Activated CD8-positive, alpha-beta T cell treated with anti-CD3 and anti-CD28 coated beads, Interleukin-2, amount 10 ng/mL, durations not matched to agents 7 days and 5 days (primary cell): ENCODE results near the gene CPA4. TPM values are rescaled to one million over a fixed set of nuclear protein-coding genes. Genes with fewer than 3 reads are reported as not detected.

Experiments
- ATAC-seq: fragments of 150-1000 bp; cut with Tn5 transposase; one replicate; pipeline ENCODE4 v1.10.0; 2021; ENCODE audit warnings: moderate library complexity
- CTCF ChIA-PET: fragments of 350-600 bp; sonication (Branson Sonifier 250); formaldehyde crosslinking; loops from one replicate; lab custom pipeline; 2021; ENCODE audit warnings: antibody characterized with exemption; lab: Charles Lee
- POLR2A ChIA-PET: fragments of 350-600 bp; sonication (Branson Sonifier 250); formaldehyde crosslinking; loops from one replicate; lab custom pipeline; 2021; ENCODE audit warnings: antibody characterized with exemption; lab: Charles Lee
- DNase-seq: peaks from one replicate; pipeline ENCODE4 v3.0.0-alpha.2; 2020
- H3K27ac Mint-ChIP-seq: one replicate; pipeline ENCODE4 v1.8.0; 2021; ENCODE audit warnings: mild to moderate bottlenecking, mixed read lengths
- H3K27me3 Mint-ChIP-seq: one replicate; pipeline ENCODE4 v1.8.0; 2021; ENCODE audit warnings: low read depth, mixed read lengths
- H3K36me3 Mint-ChIP-seq: one replicate; pipeline ENCODE4 v1.8.0; 2021; ENCODE audit warnings: low read depth, mixed read lengths
- H3K4me1 Mint-ChIP-seq: one replicate; pipeline ENCODE4 v1.8.0; 2021; ENCODE audit warnings: low read depth, mixed read lengths
- H3K4me3 Mint-ChIP-seq: one replicate; pipeline ENCODE4 v1.8.0; 2021; ENCODE audit warnings: mild to moderate bottlenecking, mixed read lengths
- H3K9me3 Mint-ChIP-seq: one replicate; pipeline ENCODE4 v1.8.0; 2022; ENCODE audit warnings: mixed read lengths; ENCODE audit not compliant: insufficient read depth
- total RNA-seq, 2 experiments: library from RNA; stranded (reverse); gene quantifications; one replicate each; pipeline ENCODE4 v1.2.3, GENCODE V29; 2021

Gene CPA4
- total RNA-seq, 2 experiments from 2014 or later = not detected

GRCh38 chr7:130341882-130342281 is 48.9 kb downstream of the CPA4 start:
- ChIA-PET CTCF (no interaction called here), POLR2A (no interaction called here)
- DNase-seq (no peak), ATAC-seq (no peak)
- Mint-ChIP-seq H3K27me3 (no peaks in the 10 kb centered on the region), H3K27ac (no peak overlapping the region), H3K9me3 (no peaks in the 10 kb centered on the region), H3K36me3 (no peaks in the 10 kb centered on the region), H3K4me3 (no peak overlapping the region), H3K4me1 (no peaks in the 10 kb centered on the region)

DNA sequence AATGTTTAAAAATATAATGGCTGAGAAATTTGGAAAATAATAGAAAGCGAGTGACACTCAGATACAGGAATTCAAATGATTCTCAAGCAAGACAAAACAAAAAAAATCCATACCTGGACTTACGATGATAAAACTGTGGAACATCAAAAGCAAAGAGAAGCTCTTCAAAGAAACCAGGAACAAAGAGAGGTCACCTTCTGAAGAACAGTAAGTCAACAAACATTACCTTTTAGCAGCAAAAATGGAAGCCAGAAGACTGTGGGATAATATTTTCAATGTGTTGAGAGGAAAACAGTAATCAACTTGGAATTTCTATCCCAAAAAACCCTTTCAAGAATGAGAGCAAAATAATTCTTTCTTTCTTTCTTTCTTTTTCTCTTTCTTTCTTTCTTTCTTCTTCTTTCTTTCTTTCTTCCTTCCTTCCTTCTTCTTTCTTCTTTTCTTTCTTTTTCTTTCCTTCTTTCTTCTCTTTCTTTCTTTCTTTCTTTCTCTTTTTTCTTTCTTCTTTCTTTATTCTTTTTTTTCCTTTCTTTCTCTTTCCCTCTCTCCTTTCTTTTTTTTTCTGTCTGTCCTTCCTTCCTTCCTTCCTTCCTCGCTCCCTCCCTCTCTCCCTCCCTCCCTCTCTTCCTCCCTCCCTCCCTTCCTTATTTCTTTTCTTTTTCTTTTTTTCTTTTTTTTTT is 49.9 kb downstream of the CPA4 start:
- ChIA-PET CTCF (no interaction called here), POLR2A (no interaction called here)
- Mint-ChIP-seq H3K9me3 (no peaks in the 10 kb centered on the region), H3K4me1 (no peaks in the 10 kb centered on the region), H3K27me3 (no peaks in the 10 kb centered on the region), H3K36me3 (no peaks in the 10 kb centered on the region), H3K4me3 (no peak overlapping the region), H3K27ac (no peak overlapping the region)
- no peak for ATAC-seq
- no peak for DNase-seq

DNA sequence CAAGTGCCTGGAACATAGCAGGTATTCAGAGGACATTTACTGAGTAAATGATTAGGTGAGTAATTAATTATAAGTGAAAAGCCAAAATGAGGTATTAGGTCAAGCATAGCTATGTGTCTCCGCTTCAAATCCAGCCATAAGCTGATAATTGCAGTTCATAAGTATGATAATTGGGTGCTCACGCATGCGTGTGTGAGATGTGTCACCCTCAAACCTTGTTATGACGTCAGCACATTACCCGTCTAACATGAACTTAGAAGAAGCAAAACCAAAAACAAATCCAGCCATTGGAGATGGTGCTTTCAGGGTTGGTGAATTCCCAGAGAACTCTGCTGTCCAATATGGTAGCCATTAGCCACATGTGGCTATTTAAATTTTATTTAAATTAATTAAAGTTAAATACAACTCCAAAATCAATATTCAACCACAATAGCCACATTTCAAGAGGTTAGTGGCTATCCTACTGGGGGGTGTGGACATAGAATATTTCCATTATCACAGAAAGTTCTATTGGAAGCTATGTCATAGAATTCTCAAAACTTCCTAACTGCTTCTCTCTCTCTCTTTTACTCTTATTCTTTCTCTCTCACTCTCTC is 51.4 kb downstream of the CPA4 start, which contains the start of gene CPA5:
Gene CPA5 (plus strand): TSS at position 546 of the 596 bp plus-strand sequence. CDS start 1,670 bp downstream, outside the sequence.
- no peak for DNase-seq
- ATAC-seq = no peak
- no peaks in the 10 kb centered on the region for H3K4me1 Mint-ChIP-seq
- CTCF ChIA-PET = no interaction called here
- no peak within 1 kb of the TSS for H3K4me3 Mint-ChIP-seq
- no peaks in the 10 kb centered on the region for H3K36me3 Mint-ChIP-seq
- H3K27ac Mint-ChIP-seq = no peak within 1 kb of the TSS
- H3K27me3 Mint-ChIP-seq = no peaks in the 10 kb centered on the region
- POLR2A ChIA-PET = no interaction called here
- no peaks in the 10 kb centered on the region for H3K9me3 Mint-ChIP-seq

DNA sequence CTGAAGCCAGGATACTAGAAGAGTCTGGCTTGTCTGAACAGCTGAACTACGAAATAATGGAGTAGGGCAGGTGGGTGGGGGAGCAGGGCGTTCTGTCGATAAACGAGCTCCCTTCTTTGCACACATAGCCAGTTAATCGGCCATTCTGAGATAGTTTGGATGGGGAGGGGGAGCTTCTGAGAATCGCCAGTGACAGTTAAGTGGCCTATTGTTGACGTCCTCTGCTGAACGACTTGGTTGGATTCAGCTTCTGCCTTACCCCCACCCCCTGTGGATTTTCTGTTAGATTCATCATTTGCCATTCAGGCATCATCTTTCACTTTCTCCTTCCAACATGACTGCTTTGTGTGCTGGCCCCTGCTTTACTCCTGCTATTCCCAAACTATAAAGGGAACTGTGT is 52.2 kb downstream of the CPA4 start:
- DNase-seq (no peak), ATAC-seq (no peak)
- no peaks in the 10 kb centered on the region for H3K27me3 Mint-ChIP-seq
- CTCF ChIA-PET = no interaction called here
- peaks cover 4% of the 10 kb centered on the region for H3K4me1 Mint-ChIP-seq
- POLR2A ChIA-PET = no interaction called here
- H3K4me3 Mint-ChIP-seq = no peak overlapping the region
- no peaks in the 10 kb centered on the region for H3K36me3 Mint-ChIP-seq
- no peak overlapping the region for H3K27ac Mint-ChIP-seq
- H3K9me3 Mint-ChIP-seq = no peaks in the 10 kb centered on the region

- no peak overlapping the region for H3K4me3 Mint-ChIP-seq
- ChIA-PET CTCF (no interaction called here), POLR2A (no interaction called here)
- H3K36me3 Mint-ChIP-seq = no peaks in the 10 kb centered on the region
- peaks cover 5% of the 10 kb centered on the region for H3K4me1 Mint-ChIP-seq
- H3K27me3 Mint-ChIP-seq = no peaks in the 10 kb centered on the region
- H3K9me3 Mint-ChIP-seq = no peaks in the 10 kb centered on the region
- H3K27ac Mint-ChIP-seq = no peak overlapping the region
- DNase-seq (no peak), ATAC-seq (no peak)
Observed at GRCh38 chr7:130345725-130346124, 52.8 kb downstream of the CPA4 start.

- Mint-ChIP-seq H3K27ac (no peak overlapping the region), H3K27me3 (no peaks in the 10 kb centered on the region), H3K9me3 (no peaks in the 10 kb centered on the region), H3K4me3 (no peak overlapping the region), H3K4me1 (peaks cover 5% of the 10 kb centered on the region), H3K36me3 (no peaks in the 10 kb centered on the region)
- no peak for DNase-seq
- ChIA-PET POLR2A (no interaction called here), CTCF (no interaction called here)
- ATAC-seq = no peak
Observed at GRCh38 chr7:130346177-130346905, 53.4 kb downstream of the CPA4 start.

DNA sequence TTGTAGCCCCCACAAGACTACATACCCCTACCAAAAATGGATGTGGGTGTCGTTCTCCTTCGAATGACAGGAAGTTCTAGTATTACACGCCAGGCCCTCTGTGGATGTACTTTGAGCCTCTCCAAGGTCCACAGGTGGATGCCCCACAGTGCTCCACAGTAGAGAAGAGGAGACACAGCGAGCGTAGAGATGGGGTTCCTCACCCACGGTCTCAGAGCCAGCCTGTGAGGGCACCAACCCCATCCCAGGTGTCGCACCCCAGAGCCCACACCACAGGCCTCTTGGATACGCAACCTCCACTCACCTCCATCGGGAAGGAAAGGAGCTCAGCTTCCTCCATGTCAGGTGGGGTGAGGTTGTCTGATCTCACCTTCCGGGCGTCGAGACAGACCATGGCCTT is 54.0 kb downstream of the CPA4 start:
- H3K4me1 Mint-ChIP-seq = peaks cover 5% of the 10 kb centered on the region
- no peaks in the 10 kb centered on the region for H3K36me3 Mint-ChIP-seq
- ChIA-PET POLR2A (no interaction called here), CTCF (no interaction called here)
- no peak overlapping the region for H3K4me3 Mint-ChIP-seq
- no peaks in the 10 kb centered on the region for H3K27me3 Mint-ChIP-seq
- no peak for ATAC-seq
- H3K27ac Mint-ChIP-seq = no peak overlapping the region
- H3K9me3 Mint-ChIP-seq = no peaks in the 10 kb centered on the region
- no peak for DNase-seq

- CTCF ChIA-PET = no interaction called here
- Mint-ChIP-seq H3K4me3 (no peak overlapping the region), H3K4me1 (peaks cover 5% of the 10 kb centered on the region), H3K27ac (no peak overlapping the region), H3K36me3 (no peaks in the 10 kb centered on the region), H3K9me3 (no peaks in the 10 kb centered on the region), H3K27me3 (no peaks in the 10 kb centered on the region)
- DNase-seq (no peak), ATAC-seq (no peak)
- POLR2A ChIA-PET = no interaction called here
Observed at GRCh38 chr7:130349911-130350782, 57.2 kb downstream of the CPA4 start.

DNA sequence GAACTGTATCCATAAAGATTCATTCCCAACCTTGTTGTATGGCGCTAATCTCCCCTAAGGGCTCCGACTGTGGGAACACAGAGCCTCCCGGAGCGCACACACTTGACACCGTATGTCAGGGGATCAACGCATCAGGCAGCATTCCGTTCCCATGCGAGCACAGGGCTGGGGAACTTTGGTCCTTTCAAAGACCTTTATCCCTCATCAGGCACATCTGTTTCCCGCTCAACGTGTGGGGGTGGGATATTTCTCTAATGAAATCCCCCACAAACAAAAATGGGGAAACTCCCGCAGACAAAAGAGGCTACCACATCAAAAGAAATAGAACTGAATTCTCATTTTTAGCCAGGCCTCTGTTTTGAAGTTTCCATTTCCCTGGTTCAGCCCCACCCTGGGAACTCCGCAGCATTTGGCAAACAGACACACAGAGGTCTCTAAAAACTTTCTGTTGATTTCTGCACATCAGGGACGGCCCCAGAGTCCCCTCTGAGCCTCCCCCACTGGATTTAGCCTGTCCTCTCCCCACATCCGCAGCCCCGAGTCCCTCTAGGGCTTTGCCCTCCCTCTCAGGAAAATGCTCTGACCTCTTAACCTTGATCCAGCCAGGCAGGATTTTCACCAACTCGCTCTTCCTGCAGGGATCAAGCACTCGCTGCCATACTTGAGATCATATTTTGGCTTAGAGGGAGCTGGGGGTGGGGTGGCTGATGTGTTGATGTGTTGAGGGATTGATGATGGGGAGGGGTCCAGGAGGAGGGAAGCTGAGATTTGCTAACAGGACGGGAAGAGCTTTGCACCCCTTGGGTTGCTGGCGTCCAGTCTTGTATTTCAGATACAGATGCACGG is 58.2 kb downstream of the CPA4 start:
- CTCF ChIA-PET = no interaction called here
- H3K36me3 Mint-ChIP-seq = no peaks in the 10 kb centered on the region
- no peak for ATAC-seq
- POLR2A ChIA-PET = no interaction called here
- no peak overlapping the region for H3K4me3 Mint-ChIP-seq
- no peak overlapping the region for H3K27ac Mint-ChIP-seq
- DNase-seq = no peak
- H3K4me1 Mint-ChIP-seq = peaks cover 5% of the 10 kb centered on the region
- H3K9me3 Mint-ChIP-seq = no peaks in the 10 kb centered on the region
- no peaks in the 10 kb centered on the region for H3K27me3 Mint-ChIP-seq

GRCh38 chr7:130351791-130352090 is 58.8 kb downstream of the CPA4 start:
- H3K4me1 Mint-ChIP-seq = peaks cover 5% of the 10 kb centered on the region
- no peaks in the 10 kb centered on the region for H3K9me3 Mint-ChIP-seq
- ChIA-PET CTCF (no interaction called here), POLR2A (no interaction called here)
- H3K27me3 Mint-ChIP-seq = no peaks in the 10 kb centered on the region
- H3K36me3 Mint-ChIP-seq = no peaks in the 10 kb centered on the region
- H3K4me3 Mint-ChIP-seq = no peak overlapping the region
- ATAC-seq = no peak
- DNase-seq = no peak
- no peak overlapping the region for H3K27ac Mint-ChIP-seq
